ENCODE measurements around the gene MTUS2. TPM values are rescaled to one million over a fixed set of nuclear protein-coding genes. Genes with fewer than 3 reads are reported as not detected.

Gene MTUS2
- polyA plus RNA-seq, 3 donors from 2014 or later = 0.02 TPM; not detected in 2

DNA sequence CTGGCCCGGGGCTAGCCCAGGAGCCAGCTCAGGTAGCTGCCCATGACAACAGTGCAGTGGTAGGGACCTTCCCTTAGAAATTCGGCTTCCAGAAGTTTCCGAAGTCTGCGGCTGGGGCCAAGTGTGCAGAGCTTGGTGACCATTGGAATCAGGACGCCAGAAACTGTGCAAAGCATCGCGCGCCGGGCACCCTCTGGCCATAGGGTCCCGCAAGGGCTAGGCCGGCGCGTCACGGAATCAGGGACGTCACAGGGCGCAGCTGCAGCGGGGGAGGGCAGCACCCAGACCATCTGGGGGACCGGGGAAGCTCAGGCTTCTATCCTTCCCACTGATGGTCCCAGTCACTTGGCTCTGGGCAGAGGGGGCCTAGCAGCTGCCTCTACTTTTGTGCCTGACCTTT, 219.1 kb downstream of the MTUS2 start:
- Mint-ChIP-seq H3K4me1 (no peaks in the 10 kb centered on the region), H3K27me3 (ENCODE audit: low read depth in 3 of 3) (peaks cover 0 to 3% (median 0%) of the 10 kb centered on the region in 3 donors), H3K27ac (no peak overlapping the region), H3K4me3 (no peak overlapping the region), H3K36me3 (peaks cover 0 to 3% (median 0%) of the 10 kb centered on the region in 3 donors), H3K9me3 (peaks cover 0 to 10% (median 4%) of the 10 kb centered on the region in 6 donors)
- DNase-seq = no peak

DNA sequence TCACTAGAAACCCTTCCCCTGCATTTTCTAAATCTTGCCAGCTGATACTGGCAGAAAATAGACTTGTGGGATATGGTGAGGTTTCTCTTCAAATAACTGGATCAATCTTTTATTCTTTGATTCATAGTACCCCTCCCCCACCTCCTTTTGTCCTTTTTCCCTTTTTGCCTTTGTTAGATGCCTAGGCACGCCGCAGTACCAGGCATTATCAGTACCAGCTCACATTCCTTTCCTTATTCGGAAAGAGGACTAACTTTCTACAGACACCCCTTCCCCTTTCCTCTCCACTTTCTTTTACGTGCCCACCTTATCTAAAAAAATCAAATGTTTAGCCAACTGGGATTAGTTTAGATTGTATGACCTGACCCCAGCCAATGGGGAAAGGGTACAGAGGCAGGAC, 226.4 kb downstream of the MTUS2 start:
- no peaks in the 10 kb centered on the region for H3K4me1 Mint-ChIP-seq
- no peak overlapping the region for H3K27ac Mint-ChIP-seq
- DNase-seq = no peak
- H3K36me3 Mint-ChIP-seq = peaks cover 0 to 3% (median 0%) of the 10 kb centered on the region in 3 donors
- peaks cover 8 to 47% (median 17%) of the 10 kb centered on the region in 6 donors for H3K9me3 Mint-ChIP-seq
- H3K4me3 Mint-ChIP-seq = no peak overlapping the region
- H3K27me3 Mint-ChIP-seq (ENCODE audit: low read depth in 3 of 3) = peaks cover 1 to 3% (median 2%) of the 10 kb centered on the region in 3 donors

DNA sequence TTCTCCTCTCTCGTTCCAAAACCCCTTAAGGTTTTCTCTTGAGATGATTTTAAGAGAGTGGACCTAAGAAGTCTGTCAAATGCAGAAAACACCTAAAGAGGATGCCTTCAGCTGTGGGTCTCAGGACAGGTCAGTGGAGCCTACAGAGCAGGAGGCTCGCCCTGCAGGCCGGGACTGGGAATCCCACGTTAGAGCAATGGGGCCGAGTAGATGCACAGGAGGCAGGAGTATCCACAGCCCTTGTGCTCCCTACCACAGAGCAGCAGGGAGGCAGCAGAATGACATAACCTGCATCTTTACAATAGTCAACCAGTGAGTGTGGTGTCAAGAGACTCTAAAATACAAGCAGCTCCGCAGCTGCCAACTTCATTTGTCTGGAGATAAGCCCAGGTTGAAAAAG, 229.4 kb downstream of the MTUS2 start:
- Mint-ChIP-seq H3K9me3 (peaks cover 8 to 45% (median 16%) of the 10 kb centered on the region in 6 donors), H3K36me3 (no peaks in the 10 kb centered on the region), H3K4me1 (no peaks in the 10 kb centered on the region), H3K27me3 (ENCODE audit: low read depth in 3 of 3) (peaks cover 1 to 5% (median 2%) of the 10 kb centered on the region in 3 donors), H3K4me3 (no peak overlapping the region), H3K27ac (no peak overlapping the region)
- no peak for DNase-seq

DNA sequence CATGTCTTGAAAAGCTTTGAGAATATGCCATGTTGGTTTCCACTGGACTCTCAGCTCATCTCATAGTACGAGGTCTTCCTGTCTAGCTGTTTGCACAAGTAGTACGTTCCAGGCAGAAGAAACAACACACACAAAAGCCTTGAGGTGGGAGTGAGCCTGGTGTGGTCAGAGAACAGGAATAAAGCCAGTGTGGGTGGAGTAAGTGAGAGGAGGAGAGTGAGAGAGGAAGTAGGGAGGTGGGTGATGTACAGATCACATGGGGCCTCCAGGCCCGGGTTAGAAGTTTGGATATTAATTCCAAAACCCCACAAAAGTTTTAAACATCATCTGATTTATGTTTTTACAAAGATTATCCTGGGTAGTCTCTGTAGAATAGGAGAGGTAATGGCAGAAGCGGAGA, 230.6 kb downstream of the MTUS2 start:
- no peak overlapping the region for H3K27ac Mint-ChIP-seq

DNA sequence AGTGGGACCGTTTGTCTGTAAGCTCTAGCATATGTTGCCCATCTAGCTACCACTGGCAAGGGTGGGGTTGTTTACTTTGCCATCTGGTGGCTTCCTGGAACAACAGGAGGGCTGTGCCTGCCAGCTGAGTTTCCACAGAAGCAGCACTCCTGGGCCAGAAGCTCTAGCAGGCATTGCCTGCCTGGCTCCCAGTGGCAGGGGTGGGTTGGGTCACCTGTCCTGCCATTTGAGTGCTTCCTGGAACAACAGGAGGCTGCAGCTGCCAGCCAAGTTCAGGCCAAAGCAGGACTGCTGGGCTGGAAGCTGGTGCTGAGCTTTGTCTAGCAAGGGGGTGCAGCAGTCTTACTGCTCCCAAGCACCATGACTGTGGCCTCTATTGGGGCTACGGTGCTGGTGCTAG, 239.7 kb downstream of the MTUS2 start:
- Mint-ChIP-seq H3K27me3 (ENCODE audit: low read depth in 3 of 3) (peaks cover 1 to 4% (median 2%) of the 10 kb centered on the region in 3 donors), H3K4me3 (no peak overlapping the region), H3K27ac (no peak overlapping the region), H3K36me3 (no peaks in the 10 kb centered on the region), H3K4me1 (no peaks in the 10 kb centered on the region), H3K9me3 (peaks cover 10 to 34% (median 23%) of the 10 kb centered on the region in 6 donors)
- no peak for DNase-seq

More for the DNA sequence above, 230.6 kb downstream of the MTUS2 start:
- Mint-ChIP-seq H3K27me3 (ENCODE audit: low read depth in 3 of 3) (peaks cover 1 to 5% (median 2%) of the 10 kb centered on the region in 3 donors), H3K36me3 (no peaks in the 10 kb centered on the region), H3K4me1 (no peaks in the 10 kb centered on the region), H3K9me3 (peaks cover 8 to 41% (median 16%) of the 10 kb centered on the region in 6 donors), H3K4me3 (no peak overlapping the region)
- no peak for DNase-seq

DNA sequence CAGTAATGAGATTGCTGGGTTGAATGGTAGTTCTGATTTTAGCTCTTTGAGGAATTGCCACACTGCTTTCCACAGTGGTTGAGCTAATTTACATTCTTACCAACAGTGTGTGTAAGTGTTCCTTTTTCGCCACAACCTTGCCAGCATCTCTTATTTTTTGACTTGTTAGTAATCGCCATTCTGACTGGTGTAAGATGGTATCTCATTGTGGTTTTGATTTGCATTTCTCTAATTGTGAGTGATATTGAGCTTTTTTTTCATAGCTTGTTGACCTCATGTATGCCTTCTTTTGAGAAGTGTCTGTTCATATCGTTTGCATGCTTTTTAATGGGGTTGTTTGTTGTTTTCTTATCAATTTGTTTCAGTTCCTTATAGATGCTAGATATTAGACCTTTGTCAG, 245.0 kb downstream of the MTUS2 start:
- Mint-ChIP-seq H3K4me1 (no peaks in the 10 kb centered on the region), H3K36me3 (no peaks in the 10 kb centered on the region), H3K27ac (no peak overlapping the region), H3K27me3 (ENCODE audit: low read depth in 3 of 3) (peaks cover 0 to 1% (median 0%) of the 10 kb centered on the region in 3 donors), H3K9me3 (peaks cover 2 to 16% (median 9%) of the 10 kb centered on the region in 6 donors), H3K4me3 (no peak overlapping the region)
- DNase-seq = no peak

DNA sequence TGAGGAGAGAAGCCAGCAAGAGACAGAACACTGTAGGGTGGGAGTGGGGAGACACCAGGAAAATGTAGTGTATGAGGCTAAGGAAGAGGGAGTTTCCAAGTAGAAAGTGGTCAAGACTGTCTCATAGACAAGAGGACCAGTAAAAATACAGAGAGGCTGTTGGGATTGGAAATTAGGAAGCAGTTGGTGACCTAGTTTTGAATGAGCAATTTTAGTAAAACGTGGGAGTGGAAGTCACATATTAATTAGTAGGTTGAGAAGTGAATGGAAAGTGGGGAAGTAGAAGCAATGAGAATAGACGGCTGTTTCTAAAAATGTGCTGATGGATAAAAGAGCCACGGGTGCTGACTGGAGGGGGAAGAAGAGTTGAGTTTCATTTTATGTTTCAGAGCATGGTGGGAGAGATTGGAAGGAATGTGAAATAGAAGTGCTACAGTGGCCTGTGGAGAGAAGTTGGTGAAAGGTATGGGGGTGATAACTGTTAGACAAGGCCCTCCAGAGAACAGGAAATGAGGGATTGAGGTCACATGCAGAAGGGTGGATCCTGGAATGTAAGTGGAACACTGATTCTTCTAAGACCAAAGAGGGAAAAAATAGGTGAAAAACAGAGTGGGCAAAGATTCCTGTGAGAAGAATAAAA, 247.3 kb downstream of the MTUS2 start:
- Mint-ChIP-seq H3K9me3 (peaks cover 0 to 6% (median 4%) of the 10 kb centered on the region in 6 donors), H3K36me3 (no peaks in the 10 kb centered on the region), H3K4me3 (no peak overlapping the region), H3K27ac (no peak overlapping the region), H3K4me1 (no peaks in the 10 kb centered on the region), H3K27me3 (ENCODE audit: low read depth in 3 of 3) (no peaks in the 10 kb centered on the region)
- DNase-seq = no peak

DNA sequence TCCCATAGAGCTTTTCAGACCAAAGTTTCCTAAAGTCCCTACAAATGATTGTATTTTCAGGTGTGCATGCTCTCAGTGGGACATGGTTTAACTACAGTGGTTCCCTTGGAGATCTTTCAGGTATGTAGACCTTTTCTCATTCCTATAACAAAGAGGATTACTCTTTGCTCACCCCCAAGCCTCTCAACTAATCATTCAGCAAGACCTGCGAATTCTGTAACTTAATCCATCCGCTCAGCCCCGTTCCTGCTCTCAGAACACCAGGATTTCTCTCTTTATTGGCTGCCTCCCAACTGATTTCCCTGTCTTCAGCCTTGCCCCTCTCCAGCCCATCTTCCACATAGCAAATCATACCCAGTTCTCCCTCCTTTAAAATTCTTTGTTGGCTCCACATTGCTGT, 253.6 kb downstream of the MTUS2 start:
- Mint-ChIP-seq H3K9me3 (peaks cover 0 to 11% (median 3%) of the 10 kb centered on the region in 6 donors), H3K27me3 (ENCODE audit: low read depth in 3 of 3) (no peaks in the 10 kb centered on the region), H3K27ac (no peak overlapping the region), H3K36me3 (no peaks in the 10 kb centered on the region), H3K4me1 (no peaks in the 10 kb centered on the region), H3K4me3 (no peak overlapping the region)
- DNase-seq = no peak

DNA sequence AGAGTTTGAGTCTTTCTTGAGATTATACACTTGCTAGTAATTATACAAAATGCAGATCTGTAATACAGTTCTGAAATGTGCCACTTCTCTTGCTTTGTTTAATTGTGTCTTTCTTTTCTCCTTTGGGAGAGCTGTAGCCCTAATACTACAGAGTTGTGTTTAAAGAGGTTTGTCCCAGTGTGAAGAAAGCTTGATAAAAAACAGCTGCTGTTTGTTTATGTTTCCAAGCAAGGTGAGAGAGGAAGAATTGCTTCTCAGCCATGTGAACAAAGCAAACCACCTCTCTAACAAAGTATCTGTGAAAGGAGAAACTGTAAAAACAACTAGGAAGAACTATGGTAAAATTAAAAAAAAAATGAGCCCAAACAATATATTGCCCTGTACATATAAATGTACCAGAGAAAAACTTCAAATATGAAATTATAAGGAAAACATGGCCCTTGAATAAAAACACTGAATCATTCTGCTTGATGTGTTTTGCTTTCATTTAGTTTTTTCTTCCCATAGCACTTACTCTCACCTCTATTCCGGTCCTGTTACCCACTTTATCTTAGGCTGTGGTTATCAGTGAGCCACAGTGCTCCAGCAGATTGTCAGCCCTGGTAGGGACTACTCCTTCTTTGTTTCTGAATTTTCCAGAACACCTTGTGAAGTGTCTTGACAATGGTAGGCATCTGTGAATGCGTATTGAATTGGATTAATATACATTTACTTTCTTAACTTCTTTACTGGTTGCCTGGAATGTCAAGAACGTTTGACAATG, 257.1 kb downstream of the MTUS2 start:
- Mint-ChIP-seq H3K27me3 (ENCODE audit: low read depth in 3 of 3) (peaks cover 0 to 1% (median 0%) of the 10 kb centered on the region in 3 donors), H3K9me3 (peaks cover 0 to 11% (median 4%) of the 10 kb centered on the region in 6 donors), H3K27ac (no peak overlapping the region), H3K4me1 (no peaks in the 10 kb centered on the region), H3K36me3 (no peaks in the 10 kb centered on the region), H3K4me3 (no peak overlapping the region)
- no peak for DNase-seq

DNA sequence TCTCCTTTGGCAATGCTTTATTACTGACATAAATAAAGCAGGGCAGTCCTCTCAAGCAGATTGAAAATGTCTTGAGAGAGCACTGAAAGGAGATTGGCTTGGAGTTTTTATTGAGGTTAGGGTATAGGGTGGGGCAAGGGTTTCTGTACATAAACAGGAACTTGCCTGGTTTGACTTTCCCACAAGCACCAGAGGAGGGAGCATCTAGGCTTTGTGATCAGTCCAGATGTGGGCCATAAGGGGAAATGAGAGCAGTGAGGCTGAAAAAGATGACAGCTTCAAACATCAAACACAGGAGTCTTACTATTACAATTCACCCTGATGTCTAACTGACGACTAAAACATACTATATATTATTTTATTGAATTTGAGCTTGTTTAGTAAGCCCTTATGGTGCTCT, 260.9 kb downstream of the MTUS2 start:
- H3K9me3 Mint-ChIP-seq = peaks cover 0 to 8% (median 3%) of the 10 kb centered on the region in 6 donors
- no peaks in the 10 kb centered on the region for H3K4me1 Mint-ChIP-seq
- no peak for DNase-seq
- H3K27me3 Mint-ChIP-seq (ENCODE audit: low read depth in 3 of 3) = peaks cover 0 to 3% (median 0%) of the 10 kb centered on the region in 3 donors
- no peaks in the 10 kb centered on the region for H3K36me3 Mint-ChIP-seq
- no peak overlapping the region for H3K4me3 Mint-ChIP-seq
- peak overlapping the region in 1 of 6 donors; percentile 35 for H3K27ac Mint-ChIP-seq

DNA sequence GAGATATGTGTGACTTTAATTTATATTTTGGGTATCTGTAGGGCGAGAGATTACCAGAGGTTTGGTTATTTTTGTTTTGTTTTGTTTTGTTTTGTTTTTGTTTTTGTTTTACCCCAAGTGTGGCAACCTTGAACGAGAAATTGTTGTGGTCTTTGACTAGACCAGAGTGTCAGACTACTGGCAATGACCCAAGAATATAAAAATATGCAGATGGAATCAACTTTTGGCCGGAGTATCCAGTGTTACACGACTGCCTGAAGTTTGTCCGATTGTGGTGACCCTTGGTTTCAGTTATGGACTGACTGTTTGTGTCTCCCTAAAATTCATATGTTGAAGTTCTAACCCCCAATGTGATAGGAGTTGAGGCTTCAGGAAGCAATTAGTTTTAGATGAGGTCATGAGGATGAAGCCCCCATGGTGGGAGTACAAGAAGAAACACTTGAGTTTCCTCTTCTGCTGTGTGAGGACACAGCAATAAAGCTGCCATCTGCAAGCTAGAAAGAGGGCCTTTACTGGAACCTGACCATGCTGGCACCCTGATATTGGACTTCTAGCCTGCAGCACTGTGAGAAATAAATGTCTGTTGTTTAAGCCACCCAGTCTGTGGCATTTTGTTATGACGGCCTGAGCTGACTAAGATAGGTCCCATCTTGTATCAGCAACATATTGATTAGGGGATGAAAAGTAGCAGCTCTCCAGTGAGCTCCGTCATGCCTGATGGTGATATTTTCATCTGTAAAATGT, 261.7 kb downstream of the MTUS2 start:
- H3K36me3 Mint-ChIP-seq = no peaks in the 10 kb centered on the region

DNA sequence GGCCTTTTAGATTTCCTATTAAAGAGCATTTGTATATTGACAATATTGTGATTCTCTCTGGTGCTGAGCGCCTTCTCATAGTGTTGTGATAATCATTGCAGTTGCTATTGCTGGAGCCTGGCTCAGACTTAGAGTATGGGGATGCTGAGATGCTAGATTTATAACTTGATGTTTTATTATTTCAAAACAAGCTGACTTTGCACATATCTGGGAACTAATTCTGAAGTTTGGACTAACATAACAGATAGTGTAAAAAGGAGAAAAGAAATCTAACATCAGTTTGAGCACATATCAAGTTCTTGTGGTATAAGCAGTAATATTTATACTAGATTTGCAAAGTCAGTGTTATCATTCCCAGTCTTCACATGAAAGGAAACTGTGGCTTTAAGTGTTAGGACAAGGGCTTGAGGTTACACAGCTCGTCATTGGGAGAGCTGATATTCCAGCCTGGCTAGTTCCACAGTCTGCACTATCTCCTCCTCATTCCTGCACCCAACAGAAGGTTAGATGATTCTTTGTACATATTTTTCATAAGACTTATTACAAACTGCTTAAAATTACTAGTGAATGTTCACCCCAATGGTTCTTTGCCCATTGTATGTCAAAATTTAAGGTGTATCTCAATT, 279.8 kb downstream of the MTUS2 start:
- DNase-seq = no peak
- Mint-ChIP-seq H3K4me3 (no peak overlapping the region), H3K27me3 (ENCODE audit: low read depth in 3 of 3) (peaks cover 0 to 9% (median 1%) of the 10 kb centered on the region in 3 donors), H3K27ac (no peak overlapping the region), H3K36me3 (no peaks in the 10 kb centered on the region), H3K4me1 (no peaks in the 10 kb centered on the region), H3K9me3 (no peaks in the 10 kb centered on the region)

More for the DNA sequence above, 261.7 kb downstream of the MTUS2 start:
- Mint-ChIP-seq H3K4me3 (no peak overlapping the region), H3K27ac (peak overlapping the region in 2 of 6 donors; percentile 13 to 35), H3K9me3 (peaks cover 0 to 8% (median 3%) of the 10 kb centered on the region in 6 donors), H3K27me3 (ENCODE audit: low read depth in 3 of 3) (peaks cover 0 to 6% (median 0%) of the 10 kb centered on the region in 3 donors), H3K4me1 (no peaks in the 10 kb centered on the region)
- no peak for DNase-seq

DNA sequence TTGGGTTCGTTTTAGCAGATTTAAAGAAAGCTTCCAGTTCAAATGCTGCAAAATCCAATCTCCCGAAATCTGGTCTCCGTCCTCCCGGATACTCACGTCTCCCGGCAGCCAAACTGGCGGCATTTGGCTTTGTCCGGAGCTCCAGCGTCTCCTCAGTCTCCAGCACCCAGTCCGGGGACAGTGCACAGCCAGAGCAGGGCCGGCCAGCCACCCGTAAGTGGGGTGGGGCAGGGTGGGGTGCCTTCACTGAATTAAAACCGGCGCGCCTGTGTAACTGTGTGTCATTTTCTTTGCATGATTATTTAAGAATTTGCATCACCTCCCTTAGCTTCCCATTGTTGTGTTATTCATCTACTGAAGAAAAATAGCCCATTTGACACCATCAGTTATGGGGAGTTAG, 280.6 kb downstream of the MTUS2 start:
- H3K4me3 Mint-ChIP-seq = no peak overlapping the region

More for the DNA sequence above, 280.6 kb downstream of the MTUS2 start:
- Mint-ChIP-seq H3K27me3 (ENCODE audit: low read depth in 3 of 3) (peaks cover 0 to 7% (median 1%) of the 10 kb centered on the region in 3 donors), H3K27ac (no peak overlapping the region), H3K36me3 (no peaks in the 10 kb centered on the region), H3K9me3 (no peaks in the 10 kb centered on the region), H3K4me1 (no peaks in the 10 kb centered on the region)
- DNase-seq = no peak

Measured in immature natural killer cell (primary cell).